BJ (cell line): Measurements from ENCODE around the gene DOCK1. TPM values are rescaled to one million over a fixed set of nuclear protein-coding genes. Genes with fewer than 3 reads are reported as not detected.

ENCODE experiments used
- CTCF ChIA-PET: fragments of 350-600 bp; formaldehyde crosslinking; extraction: SDS; loops from one replicate; lab custom pipeline; 2021; ENCODE audit warnings: antibody characterized with exemption, inconsistent platforms; lab: Yijun Ruan, JAX
- POLR2A ChIA-PET: fragments of 300-600 bp; sonication (Branson Sonifier 250); formaldehyde crosslinking; extraction: SDS; loops from one replicate; lab custom pipeline; 2021; ENCODE audit warnings: antibody characterized with exemption; lab: Charles Lee
- DNase-seq: peaks from one replicate; pipeline ENCODE4 v3.0.0-alpha.2; 2011; ENCODE audit warnings: low read depth
- H3K27me3 ChIP-seq: 2 replicates; pipeline ENCODE4 v1.6.0; 2011; ENCODE audit warnings: low read length; ENCODE audit not compliant: control insufficient read depth, insufficient read depth
- H3K36me3 ChIP-seq: 2 replicates; pipeline ENCODE4 v1.5.1; 2011; ENCODE audit warnings: low read length; ENCODE audit not compliant: control insufficient read depth, insufficient read depth
- H3K4me3 ChIP-seq: 2 replicates; pipeline ENCODE4 v1.5.1; 2011; ENCODE audit warnings: low read depth, mild to moderate bottlenecking, control low read depth, low read length
- polyA plus RNA-seq: library from polyadenylated mRNA; depleted of rRNA; stranded (reverse); fragments of >200 nt; gene quantifications from 2 replicates; pipeline ENCODE4 v1.2.3, GENCODE V29; 2011
- TF ChIP-seq, protein P1 (sequence below): IDR thresholded peaks from 2 replicates; pipeline ENCODE4 v1.5.1; 2011; ENCODE audit warnings: low read depth, mild to moderate bottlenecking, control low read depth, inconsistent platforms, low read length, moderate library complexity; ENCODE audit not compliant: insufficient read depth

Gene DOCK1
- polyA plus RNA-seq, 1 experiment, result 20.0 TPM

DNA sequence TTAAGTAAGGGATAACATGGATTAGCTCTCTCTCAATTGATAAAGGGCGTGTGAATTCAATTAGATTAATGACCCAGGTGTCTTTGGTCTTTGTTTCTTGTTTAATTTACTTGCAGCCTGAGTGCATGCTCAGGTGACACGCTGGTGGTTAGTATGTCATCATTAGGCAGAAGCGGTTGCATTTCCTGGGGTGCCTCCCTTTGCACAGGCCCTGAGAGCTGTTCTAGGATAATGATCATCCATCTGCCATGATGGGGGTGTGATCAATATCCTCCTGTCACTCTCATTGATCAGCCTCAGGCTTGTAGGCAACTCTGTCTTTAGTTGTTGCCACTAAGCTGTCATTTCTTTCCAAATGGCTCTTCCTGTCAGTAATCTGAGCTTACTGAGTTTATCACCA is 544.3 kb downstream of the DOCK1 start:
- no peak overlapping the region for H3K4me3 ChIP-seq
- no peaks in the 10 kb centered on the region for H3K27me3 ChIP-seq
- ChIA-PET POLR2A (no interaction called here), CTCF (interaction anchor here (1.0 kb wide), 1 partner anchor 20 kb away, joined by 3 read pairs; no protein-coding TSS in a partner anchor)
- TF ChIP-seq, protein P1, sequence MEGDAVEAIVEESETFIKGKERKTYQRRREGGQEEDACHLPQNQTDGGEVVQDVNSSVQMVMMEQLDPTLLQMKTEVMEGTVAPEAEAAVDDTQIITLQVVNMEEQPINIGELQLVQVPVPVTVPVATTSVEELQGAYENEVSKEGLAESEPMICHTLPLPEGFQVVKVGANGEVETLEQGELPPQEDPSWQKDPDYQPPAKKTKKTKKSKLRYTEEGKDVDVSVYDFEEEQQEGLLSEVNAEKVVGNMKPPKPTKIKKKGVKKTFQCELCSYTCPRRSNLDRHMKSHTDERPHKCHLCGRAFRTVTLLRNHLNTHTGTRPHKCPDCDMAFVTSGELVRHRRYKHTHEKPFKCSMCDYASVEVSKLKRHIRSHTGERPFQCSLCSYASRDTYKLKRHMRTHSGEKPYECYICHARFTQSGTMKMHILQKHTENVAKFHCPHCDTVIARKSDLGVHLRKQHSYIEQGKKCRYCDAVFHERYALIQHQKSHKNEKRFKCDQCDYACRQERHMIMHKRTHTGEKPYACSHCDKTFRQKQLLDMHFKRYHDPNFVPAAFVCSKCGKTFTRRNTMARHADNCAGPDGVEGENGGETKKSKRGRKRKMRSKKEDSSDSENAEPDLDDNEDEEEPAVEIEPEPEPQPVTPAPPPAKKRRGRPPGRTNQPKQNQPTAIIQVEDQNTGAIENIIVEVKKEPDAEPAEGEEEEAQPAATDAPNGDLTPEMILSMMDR, result no peak
- no peak for DNase-seq
- H3K36me3 ChIP-seq, result peaks cover 25% of the 10 kb centered on the region

DNA sequence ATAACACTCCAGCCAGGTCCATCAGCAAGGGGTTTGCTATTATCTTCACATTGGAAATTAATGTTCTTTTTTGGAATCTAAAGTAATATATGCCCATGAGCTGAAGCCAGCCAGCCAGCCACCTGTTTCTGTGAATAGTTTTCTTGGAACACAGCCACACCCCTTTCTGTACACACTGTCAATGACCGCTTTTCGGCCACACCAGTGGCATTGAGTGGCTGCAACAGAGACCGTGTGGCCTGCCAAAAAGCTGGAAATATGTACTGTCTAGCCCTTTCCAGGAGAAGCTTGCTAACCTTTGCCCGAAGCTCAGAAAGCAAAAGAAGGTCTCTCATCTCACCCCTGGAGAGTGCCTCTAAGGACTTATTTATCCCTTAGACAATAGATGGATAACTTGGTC is 545.4 kb downstream of the DOCK1 start:
- ChIA-PET CTCF (interaction anchor here (1.0 kb wide), 1 partner anchor 19 kb away, joined by 3 read pairs; no protein-coding TSS in a partner anchor), POLR2A (no interaction called here)
- no peak for DNase-seq
- Histone ChIP-seq H3K27me3 (no peaks in the 10 kb centered on the region), H3K36me3 (peaks cover 19% of the 10 kb centered on the region), H3K4me3 (no peak overlapping the region)
- TF ChIP-seq, protein P1, result no peak

DNA sequence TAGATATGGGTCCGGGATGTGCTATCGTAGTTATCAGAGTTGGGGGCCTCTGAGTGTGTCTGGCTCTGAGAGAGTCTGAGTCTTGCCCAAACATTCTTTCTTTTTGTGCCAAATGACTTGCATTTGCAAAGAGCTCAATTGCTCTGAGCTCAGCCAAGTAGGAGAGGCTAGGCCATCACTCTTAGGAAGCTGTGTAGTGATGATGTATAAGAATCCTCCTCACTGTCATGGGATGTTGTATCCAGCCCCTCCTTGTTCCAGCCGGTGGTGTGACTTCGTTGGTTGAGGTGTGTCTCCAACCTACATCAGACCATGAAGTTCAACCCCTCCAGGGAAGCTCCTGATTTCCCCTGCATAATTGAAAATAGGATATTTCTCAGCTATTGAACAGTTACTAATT is 546.4 kb downstream of the DOCK1 start:
- DNase-seq, result no peak
- CTCF ChIA-PET, result no interaction called here
- no peaks in the 10 kb centered on the region for H3K27me3 ChIP-seq
- no peak overlapping the region for H3K4me3 ChIP-seq
- TF ChIP-seq, protein P1, result no peak
- POLR2A ChIA-PET, result no interaction called here
- peaks cover 19% of the 10 kb centered on the region for H3K36me3 ChIP-seq

DNA sequence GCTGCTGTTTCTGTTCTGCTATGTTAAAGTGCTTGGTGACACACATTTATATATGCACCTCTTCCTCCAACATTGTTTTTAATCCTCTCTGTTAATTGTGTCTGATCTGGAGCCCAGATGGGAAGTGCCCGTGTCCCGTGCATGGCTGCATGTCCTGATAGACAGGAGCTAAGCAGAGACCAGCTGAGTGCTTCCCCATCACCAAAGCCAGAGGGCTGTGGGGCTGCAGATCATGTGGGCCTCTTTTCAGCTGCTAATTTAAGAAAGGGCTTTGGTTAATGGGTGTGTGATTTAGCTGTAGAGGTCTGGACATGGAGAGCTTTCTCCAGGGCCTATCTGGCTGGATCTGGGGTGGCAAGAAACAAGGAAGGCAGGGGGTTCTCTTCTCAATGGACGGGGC is 547.3 kb downstream of the DOCK1 start:
- H3K27me3 ChIP-seq, result no peaks in the 10 kb centered on the region
- H3K36me3 ChIP-seq, result peaks cover 13% of the 10 kb centered on the region
- ChIA-PET CTCF (no interaction called here), POLR2A (no interaction called here)
- DNase-seq, result no peak
- H3K4me3 ChIP-seq, result no peak overlapping the region
- TF ChIP-seq, protein P1, result no peak

DNA sequence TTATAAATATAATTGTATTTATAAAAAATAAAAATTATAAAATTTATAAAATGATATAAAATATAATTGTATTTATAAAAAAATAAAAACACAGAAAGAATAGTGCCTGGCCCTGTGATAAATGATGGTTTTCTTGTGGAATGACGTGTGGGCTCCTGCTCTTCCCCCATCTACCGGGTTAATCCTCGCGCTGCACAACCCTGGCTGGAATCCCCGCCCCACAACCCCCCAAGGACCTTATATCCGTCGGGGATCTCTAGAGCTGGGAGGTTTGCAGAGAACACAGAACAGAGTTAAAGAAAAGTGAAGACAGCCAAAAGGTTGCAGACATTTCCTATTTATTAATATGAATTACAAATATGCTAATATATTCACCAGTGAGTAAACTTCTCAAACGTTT is 548.5 kb downstream of the DOCK1 start:
- ChIA-PET POLR2A (no interaction called here), CTCF (interaction anchor here (0.6 kb wide), 1 partner anchor 1149 kb away, joined by 3 read pairs; no protein-coding TSS in a partner anchor)
- DNase-seq, result no peak
- TF ChIP-seq, protein P1, result no peak
- Histone ChIP-seq H3K27me3 (no peaks in the 10 kb centered on the region), H3K4me3 (no peak overlapping the region), H3K36me3 (peaks cover 9% of the 10 kb centered on the region)
